HFF-Myc (cell line): ENCODE data around the gene TWIST2.
A peak's percentile ranks its signal among the peaks of the same experiment; 100 is the strongest.

Experiments
- DNase-seq: peaks from one replicate; pipeline ENCODE4 v3.0.0-alpha.2; 2011; ENCODE audit warnings: low read depth; ENCODE audit errors: extremely low read depth
- H3K4me3 ChIP-seq: replicated peaks from 2 replicates; pipeline ENCODE4 v1.5.1; 2011; ENCODE audit warnings: low read depth, mild to moderate bottlenecking, control low read depth, low read length
- CTCF ChIP-seq: IDR thresholded peaks from 2 replicates; pipeline ENCODE4 v1.5.1; 2012; ENCODE audit warnings: mild to moderate bottlenecking, low read depth, low read length, control low read depth; ENCODE audit errors: missing control alignments

The TWIST2 gene

GRCh38 chr2:238936162-238937052 lies 88.5 kb downstream of the TWIST2 start:
- H3K4me3 ChIP-seq, result no peak overlapping the region
- TF ChIP-seq CTCF, result no peak
- DNase-seq, result no peak

DNA sequence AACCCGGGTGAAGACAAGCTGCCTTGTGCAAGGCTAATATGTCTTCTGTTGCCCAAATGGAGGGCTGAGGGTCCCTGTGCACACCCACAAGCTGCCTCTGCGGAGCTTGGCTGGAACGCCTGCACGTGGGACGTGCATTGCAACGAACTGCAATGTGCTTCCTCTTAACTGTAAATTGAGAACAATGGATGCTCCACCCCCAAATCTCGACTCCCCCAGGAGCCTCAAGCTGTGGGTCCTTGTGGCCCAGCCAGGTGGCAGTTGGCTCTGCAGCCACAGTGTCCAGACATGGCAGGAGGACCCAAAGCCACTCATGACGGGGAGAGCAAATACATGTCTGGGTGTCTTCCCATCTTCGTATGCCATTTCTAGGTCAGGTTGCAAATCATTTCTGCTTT lies 90.1 kb downstream of the TWIST2 start:
- no peak overlapping the region for H3K4me3 ChIP-seq
- DNase-seq, result no peak
- no peak for TF ChIP-seq CTCF

DNA sequence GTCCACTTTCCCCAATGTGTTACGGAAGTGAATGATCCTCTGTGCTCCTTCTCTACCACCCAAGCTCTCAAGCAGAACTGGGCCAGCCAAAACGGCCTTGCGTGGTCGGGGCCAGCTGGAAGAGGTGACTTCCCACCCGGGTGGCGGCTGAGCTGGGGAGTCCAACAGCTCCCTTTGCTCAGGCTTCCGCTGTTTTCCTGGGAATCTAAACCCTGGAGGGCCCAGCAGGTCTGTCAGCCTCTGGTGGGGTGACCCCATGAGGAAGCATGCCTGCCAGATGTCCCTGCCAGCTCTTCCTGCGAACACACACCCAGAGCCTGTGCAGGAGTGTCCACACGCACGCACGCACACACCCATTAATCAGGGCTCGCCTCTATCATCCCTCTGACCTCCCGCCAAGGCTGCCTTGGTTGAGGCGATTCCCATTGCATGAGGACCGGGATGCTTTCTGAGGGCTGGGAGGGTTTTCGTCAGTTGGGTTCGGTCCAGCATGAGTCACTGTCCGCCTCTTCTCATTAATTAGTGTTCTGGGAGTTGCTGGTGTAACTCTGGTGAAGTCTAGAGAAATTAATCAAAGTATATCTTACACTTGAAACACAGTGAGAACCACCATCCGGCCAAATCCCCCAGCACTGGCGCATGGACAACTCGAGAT lies 90.6 kb downstream of the TWIST2 start:
- no peak overlapping the region for H3K4me3 ChIP-seq
- peak; percentile 91 for DNase-seq
- TF ChIP-seq CTCF, result no peak

DNA sequence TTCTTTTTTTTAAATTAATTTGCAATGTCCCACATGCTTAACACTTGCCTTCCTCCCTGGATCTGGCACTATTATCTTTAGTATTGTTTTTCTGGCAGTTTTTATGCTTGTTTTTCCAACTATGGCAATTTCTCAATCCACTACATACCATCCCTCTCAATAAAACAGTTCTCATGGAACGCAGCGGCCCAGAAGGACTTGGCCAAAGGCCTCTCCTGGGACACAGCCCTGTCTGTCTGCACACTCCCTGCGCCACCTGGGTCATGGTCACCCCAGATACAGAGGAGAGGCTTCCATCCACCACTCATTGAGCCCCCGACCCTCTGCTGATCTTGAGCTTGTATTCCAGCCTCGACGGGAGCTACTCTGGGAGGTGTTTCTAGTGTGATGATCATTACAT lies 91.2 kb downstream of the TWIST2 start:
- no peak for TF ChIP-seq CTCF
- DNase-seq, result no peak
- H3K4me3 ChIP-seq, result no peak overlapping the region

- no peak for DNase-seq
- no peak overlapping the region for H3K4me3 ChIP-seq
- TF ChIP-seq CTCF, result no peak
Measured at GRCh38 chr2:238939521-238940403, 91.9 kb downstream of the TWIST2 start.

DNA sequence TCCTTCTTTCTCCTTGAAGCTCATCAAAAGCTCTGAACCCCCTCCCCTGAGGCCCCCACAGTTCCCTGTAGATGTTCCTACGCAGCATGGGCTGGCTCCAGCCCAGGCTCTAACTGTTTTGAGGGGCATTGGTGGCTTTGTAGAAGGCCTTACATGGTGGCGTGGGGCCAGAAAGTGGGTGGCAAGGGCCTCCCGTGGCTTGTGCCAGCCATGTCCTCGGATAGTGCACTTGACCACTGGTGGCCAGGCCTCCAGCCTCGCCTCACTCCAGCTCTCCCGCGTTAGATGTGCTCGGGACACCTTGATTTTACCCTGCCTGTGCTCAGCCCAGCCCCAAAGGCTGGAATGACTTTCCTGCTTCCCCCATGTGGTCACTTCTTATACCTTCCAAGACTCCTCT lies 92.9 kb downstream of the TWIST2 start:
- no peak for TF ChIP-seq CTCF
- DNase-seq, result no peak
- H3K4me3 ChIP-seq, result no peak overlapping the region
